ENCODE data around the gene CORO2A. TPM values are rescaled to one million over a fixed set of nuclear protein-coding genes. Genes with fewer than 3 reads are reported as not detected.

Gene CORO2A
- total and polyA plus RNA-seq, 2 of the 4 experiments (the other 2 are of a cell fraction) = 1.9 to 2.2 TPM

DNA sequence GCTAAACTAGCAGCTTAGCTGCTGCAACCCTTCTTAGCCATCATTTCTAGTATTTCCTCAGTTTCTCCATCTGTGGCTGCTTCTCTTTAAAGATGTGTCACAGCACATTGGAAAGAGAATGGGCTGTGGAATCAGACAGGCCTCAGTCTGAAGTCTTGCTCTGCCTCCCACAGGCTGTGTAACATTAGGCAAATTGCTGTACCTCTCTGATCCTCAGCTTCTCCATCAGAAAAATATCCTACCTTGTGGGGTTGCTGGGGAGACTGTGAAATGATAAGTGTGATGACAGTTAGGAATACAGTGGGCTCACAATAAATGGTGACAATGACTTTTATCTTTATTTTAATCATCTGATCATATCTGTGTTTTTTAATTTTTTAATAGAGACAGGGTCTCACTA, 55.9 kb downstream of the CORO2A start:
- TF ChIP-seq BHLHE40 (IDR thresholded peaks at IDR 0.05; ENCODE audit: low read depth, low read length) (no peak), MXI1 (IDR thresholded peaks at IDR 0.05; ENCODE audit: borderline replicate concordance, low read depth, low read length) (no peak), FOS (IDR thresholded peaks at IDR 0.05; ENCODE audit: low read depth, low read length) (no peak), RCOR1 (IDR thresholded peaks at IDR 0.05; ENCODE audit: insufficient replicate concordance, low read length) (no peak), CTCF (conservative IDR thresholded peaks at IDR 0.05; ENCODE audit: low read depth, low read length) (no peak), RFX5 (IDR thresholded peaks at IDR 0.05; ENCODE audit: low read depth, low read length) (no peak), CHD1 (IDR thresholded peaks at IDR 0.05; ENCODE audit: low read depth, low read length) (no peak)
- TF ChIP-seq, protein P1, sequence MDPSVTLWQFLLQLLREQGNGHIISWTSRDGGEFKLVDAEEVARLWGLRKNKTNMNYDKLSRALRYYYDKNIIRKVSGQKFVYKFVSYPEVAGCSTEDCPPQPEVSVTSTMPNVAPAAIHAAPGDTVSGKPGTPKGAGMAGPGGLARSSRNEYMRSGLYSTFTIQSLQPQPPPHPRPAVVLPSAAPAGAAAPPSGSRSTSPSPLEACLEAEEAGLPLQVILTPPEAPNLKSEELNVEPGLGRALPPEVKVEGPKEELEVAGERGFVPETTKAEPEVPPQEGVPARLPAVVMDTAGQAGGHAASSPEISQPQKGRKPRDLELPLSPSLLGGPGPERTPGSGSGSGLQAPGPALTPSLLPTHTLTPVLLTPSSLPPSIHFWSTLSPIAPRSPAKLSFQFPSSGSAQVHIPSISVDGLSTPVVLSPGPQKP (IDR thresholded peaks at IDR 0.05; ENCODE audit: borderline replicate concordance, low read depth, low read length) = no peak
- Histone ChIP-seq H2BK15ac (ENCODE audit: low read depth, low read length) (no peak overlapping the region), H3K23ac (ENCODE audit: low read depth, low read length) (no peak overlapping the region), H3K18ac (ENCODE audit: low read depth, low read length) (no peak overlapping the region), H4K20me1 (ENCODE audit: insufficient read depth, low read length) (no peaks in the 10 kb centered on the region), H4K5ac (ENCODE audit: low read depth, low read length) (no peak overlapping the region), H3K14ac (replicated peaks; ENCODE audit: low read depth, low read length) (no peak overlapping the region), H2BK120ac (ENCODE audit: low read depth, low read length) (no peak overlapping the region), H2BK5ac (ENCODE audit: low read depth, low read length, poor library complexity, severe bottlenecking) (no peak overlapping the region), H4K8ac (ENCODE audit: low read depth in 2 of 2, low read length in 2 of 2) (no peak overlapping the region), H3K9me3 (ENCODE audit: control insufficient read depth, insufficient read depth, low read length) (no peaks in the 10 kb centered on the region), H2AK5ac (ENCODE audit: low read depth, low read length) (no peak overlapping the region), H3K4me3 (ENCODE audit: insufficient read depth, low read depth, low read length) (no peak overlapping the region), H3K4me1 (ENCODE audit: control insufficient read depth, insufficient read depth, low read length) (no peaks in the 10 kb centered on the region), H2AK9ac (replicated peaks; ENCODE audit: low read depth, low read length, poor library complexity) (no peak overlapping the region), H3K56ac (ENCODE audit: extremely low read depth, insufficient read depth, low read length) (no peak overlapping the region), H3K36me3 (ENCODE audit: control insufficient read depth, insufficient read depth, low read length) (no peaks in the 10 kb centered on the region), H3K27me3 (ENCODE audit: control insufficient read depth, insufficient read depth, low read length) (peaks cover 4% of the 10 kb centered on the region), H3K9me1 (ENCODE audit: insufficient read depth, low read length) (no peaks in the 10 kb centered on the region), H3K4me2 (ENCODE audit: low read depth, low read length) (no peak overlapping the region), H2AFZ (replicated peaks; ENCODE audit: low read length, poor library complexity) (no peak overlapping the region), H3K79me1 (ENCODE audit: low read depth in 1 of 2, low read length in 2 of 2) (no peaks in the 10 kb centered on the region), H4K91ac (ENCODE audit: insufficient read depth, low read depth, low read length) (no peak overlapping the region), H3K4ac (ENCODE audit: low read depth, low read length) (no peak overlapping the region), H3K27ac (ENCODE audit: insufficient read depth, low read length) (no peak overlapping the region), H2BK20ac (ENCODE audit: low read depth, low read length) (no peak overlapping the region), H3K9ac (ENCODE audit: low read depth, low read length) (no peak overlapping the region)
- dilution Hi-C loops (cut with HindIII; ENCODE audit: low sequenced_read_pairs, unreplicated experiment) (no loop called here), in situ Hi-C loops (cut with MboI; ENCODE audit: low sequenced_read_pairs) (no loop called here), intact Hi-C loops (cut with micrococcal nuclease) (no loop called here)
- ATAC-seq (ENCODE audit: low read depth) (no peak), DNase-seq (no peak)
- CTCF ChIA-PET = no interaction called here
- POLR2A ChIA-PET (ENCODE audit: unreplicated experiment) = interaction anchor here (0.9 kb wide), 1 partner anchor 10 kb away, joined by 3 read pairs; no protein-coding TSS in a partner anchor
- no TSS peak for BruUV-seq (replicated peaks)

All from IMR-90 (cell line).